CD14-positive monocyte (primary cell): Measurements from ENCODE around the gene UGT1A1. TPM values are rescaled to one million over a fixed set of nuclear protein-coding genes. Genes with fewer than 3 reads are reported as not detected.

ENCODE experiments used
- DNase-seq, 3 donors: peaks; one replicate each; pipeline ENCODE4 v3.0.0-alpha.2; 2011 to 2022
- H2AFZ ChIP-seq: 2 replicates; pipeline ENCODE4 v1.6.0; 2012; ENCODE audit warnings: mild to moderate bottlenecking, low read depth, low read length, inconsistent platforms; ENCODE audit not compliant: insufficient read depth, poor library complexity, severe bottlenecking
- H3K27ac ChIP-seq, 2 donors: 1 replicate in 1 of 2; 2 replicates in 1 of 2; pipeline ENCODE4 v1.5.1; 2012 to 2013; ENCODE audit warnings: low read length in 2 of 2, control low read depth in 1 of 2, inconsistent platforms in 1 of 2, low read depth in 1 of 2, mild to moderate bottlenecking in 1 of 2
- H3K27me3 ChIP-seq, 2 donors: one replicate each; pipeline versions ENCODE4 v1.6.0 to v1.6.1; 2011 to 2013; ENCODE audit warnings: low read length in 2 of 2; ENCODE audit not compliant: control insufficient read depth in 2 of 2, insufficient read depth in 2 of 2
- H3K36me3 ChIP-seq, 2 donors: replicated peaks in 1 of 2; 1 replicate in 1 of 2; 2 replicates in 1 of 2; pipeline versions ENCODE4 v1.5.1 to v1.6.1; 2012 to 2013; ENCODE audit warnings: low read length in 2 of 2, control low read depth in 1 of 2, inconsistent platforms in 1 of 2, mild to moderate bottlenecking in 1 of 2; ENCODE audit not compliant: insufficient read depth in 2 of 2, control insufficient read depth in 1 of 2
- H3K4me1 ChIP-seq, 2 donors: 1 replicate in 1 of 2; 2 replicates in 1 of 2; pipeline versions ENCODE4 v1.5.1 to v1.6.1; 2012 to 2013; ENCODE audit warnings: low read length in 2 of 2, control low read depth in 1 of 2, inconsistent platforms in 1 of 2, mild to moderate bottlenecking in 1 of 2, moderate library complexity in 1 of 2; ENCODE audit not compliant: insufficient read depth in 2 of 2, control insufficient read depth in 1 of 2
- H3K4me2 ChIP-seq: replicated peaks from 2 replicates; pipeline ENCODE3; 2012; ENCODE audit warnings: low read length, moderate library complexity, mild to moderate bottlenecking; ENCODE audit not compliant: poor library complexity, severe bottlenecking; ENCODE audit errors: extremely low read depth
- H3K4me3 ChIP-seq, 3 experiments: fragments of 200-600 bp in 1 of 3; sonication (generic) in 1 of 3; replicated peaks in 1 of 3; 1 replicate in 2 of 3; 2 replicates in 1 of 3; pipeline ENCODE4 v1.5.1; 2011 to 2013; ENCODE audit warnings: low read length in 3 of 3, mild to moderate bottlenecking in 3 of 3, control low read depth in 2 of 3, low read depth in 2 of 3, inconsistent platforms in 1 of 3, moderate library complexity in 1 of 3
- H3K79me2 ChIP-seq: 2 replicates; pipeline ENCODE4 v1.6.0; 2012; ENCODE audit warnings: mild to moderate bottlenecking, control low read depth, inconsistent platforms, low read length, moderate library complexity; ENCODE audit not compliant: insufficient read depth
- H3K9ac ChIP-seq: 2 replicates; pipeline ENCODE4 v1.6.0; 2017; ENCODE audit warnings: low read length, mild to moderate bottlenecking; ENCODE audit not compliant: insufficient read depth, poor library complexity, severe bottlenecking
- H3K9me3 ChIP-seq, 2 donors: replicated peaks in 1 of 2; 1 replicate in 1 of 2; 2 replicates in 1 of 2; pipeline versions ENCODE4 v1.5.1 to v1.6.1; 2012 to 2013; ENCODE audit warnings: low read length in 2 of 2, control low read depth in 1 of 2; ENCODE audit not compliant: control insufficient read depth in 1 of 2, insufficient read depth in 1 of 2
- H4K20me1 ChIP-seq: 2 replicates; pipeline ENCODE4 v1.6.0; 2012; ENCODE audit warnings: mild to moderate bottlenecking, low read length, control low read depth, moderate library complexity; ENCODE audit not compliant: insufficient read depth
- H3K27ac Mint-ChIP-seq, 7 donors: one replicate each; pipeline ENCODE4 v1.8.0; 2020; ENCODE audit warnings: mild to moderate bottlenecking in 7 of 7, mixed read lengths in 7 of 7, moderate library complexity in 6 of 7, inconsistent platforms in 2 of 7
- H3K27me3 Mint-ChIP-seq, 3 donors: one replicate each; pipeline ENCODE4 v1.8.0; 2021 to 2022; ENCODE audit warnings: low read depth in 3 of 3, mild to moderate bottlenecking in 3 of 3, mixed read lengths in 3 of 3, moderate library complexity in 3 of 3, inconsistent platforms in 1 of 3
- H3K36me3 Mint-ChIP-seq, 2 donors: one replicate each; pipeline ENCODE4 v1.8.0; 2020; ENCODE audit warnings: mixed read lengths in 2 of 2, inconsistent platforms in 1 of 2, mild to moderate bottlenecking in 1 of 2
- H3K4me1 Mint-ChIP-seq: one replicate; pipeline ENCODE4 v1.8.0; 2020; ENCODE audit warnings: mild to moderate bottlenecking, mixed read lengths
- H3K4me3 Mint-ChIP-seq, 2 donors: one replicate each; pipeline ENCODE4 v1.8.0; 2020; ENCODE audit warnings: mild to moderate bottlenecking in 2 of 2, mixed read lengths in 2 of 2, moderate library complexity in 1 of 2
- H3K9me3 Mint-ChIP-seq, 7 donors: one replicate each; pipeline ENCODE4 v1.8.0; 2020 to 2022; ENCODE audit warnings: mixed read lengths in 7 of 7, mild to moderate bottlenecking in 6 of 7, moderate library complexity in 6 of 7, inconsistent platforms in 2 of 7
- CTCF ChIP-seq: fragments of 200-600 bp; IDR thresholded peaks from one replicate; pipeline ENCODE4 v1.8.0; 2022; ENCODE audit warnings: antibody characterized with exemption, mild to moderate bottlenecking
- WGBS: methylation state at CpG from one replicate; pipeline ENCODE4 v1.1.5; 2013; ENCODE audit warnings: missing lambda C conversion rate; ENCODE audit not compliant: insufficient coverage; 5-methylcytosine and 5-hydroxymethylcytosine counted together
- intact Hi-C, 2 donors: fragments of 100-400 bp; cut with micrococcal nuclease; formaldehyde crosslinking; loops; one replicate each; pipeline versions ENCODE4 v1.15.0 to v1.15.1; 2023
- polyA plus RNA-seq, 3 donors: library from polyadenylated mRNA; depleted of rRNA in 1 of 3; unstranded in 2 of 3; stranded (reverse) in 1 of 3; fragments of 300-500 nt in 2 of 3; fragments of >200 nt in 1 of 3; fragmentation: Illumina TruSeq in 2 of 3; gene quantifications; 1 replicate in 2 of 3; 2 replicates in 1 of 3; pipeline ENCODE4 v1.2.3, GENCODE V29; 2012 to 2021

UGT1A1 gene
- polyA plus RNA-seq, 3 donors, result not detected

GRCh38 chr2:233807215-233807865, 47.3 kb downstream of the UGT1A1 start:
- no peaks in the 10 kb centered on the region for H3K36me3 ChIP-seq
- WGBS, result 81% methylated on average over 5 of the region's 12 CpGs
- no peaks in the 10 kb centered on the region for H3K9me3 ChIP-seq
- Mint-ChIP-seq H3K9me3 (peaks cover 0 to 5% (median 2%) of the 10 kb centered on the region in 7 donors), H3K27ac (no peak overlapping the region), H3K4me3 (no peak overlapping the region), H3K4me1 (no peaks in the 10 kb centered on the region), H3K36me3 (no peaks in the 10 kb centered on the region), H3K27me3 (peaks cover 3 to 5% (median 5%) of the 10 kb centered on the region in 3 donors)
- no peak for DNase-seq
- H3K4me2 ChIP-seq, result no peak overlapping the region
- H3K79me2 ChIP-seq, result no peaks in the 10 kb centered on the region
- H3K9ac ChIP-seq, result no peak overlapping the region
- H2AFZ ChIP-seq, result no peak overlapping the region
- intact Hi-C loops, result no loop called here
- H3K27me3 ChIP-seq, result no peaks in the 10 kb centered on the region
- H3K27ac ChIP-seq, result no peak overlapping the region
- H3K4me3 ChIP-seq, result no peak overlapping the region
- no peaks in the 10 kb centered on the region for H4K20me1 ChIP-seq
- TF ChIP-seq CTCF, result no peak
- H3K4me1 ChIP-seq, result no peaks in the 10 kb centered on the region

- intact Hi-C loops, result no loop called here
- Histone ChIP-seq H4K20me1 (no peaks in the 10 kb centered on the region), H3K4me3 (no peak overlapping the region), H3K27ac (no peak overlapping the region), H2AFZ (no peak overlapping the region), H3K79me2 (no peaks in the 10 kb centered on the region), H3K36me3 (no peaks in the 10 kb centered on the region), H3K4me1 (no peaks in the 10 kb centered on the region), H3K27me3 (no peaks in the 10 kb centered on the region), H3K9me3 (no peaks in the 10 kb centered on the region), H3K9ac (no peak overlapping the region), H3K4me2 (no peak overlapping the region)
- WGBS, result 87% methylated on average over 5 of the region's 10 CpGs
- Mint-ChIP-seq H3K27ac (no peak overlapping the region), H3K4me3 (peak overlapping the region in 1 of 2 donors; percentile 14), H3K36me3 (no peaks in the 10 kb centered on the region), H3K9me3 (peaks cover 0 to 5% (median 2%) of the 10 kb centered on the region in 7 donors), H3K4me1 (no peaks in the 10 kb centered on the region), H3K27me3 (peaks cover 2 to 5% (median 3%) of the 10 kb centered on the region in 3 donors)
- no peak for TF ChIP-seq CTCF
- no peak for DNase-seq
These were observed 48.2 kb downstream of the UGT1A1 start for GRCh38 chr2:233807966-233808935.
